GM18519 (cell line): ENCODE results near the gene ARMC9.

Experiments
- ATAC-seq: cut with Tn5 transposase; IDR thresholded peaks from one replicate; pipeline ENCODE4 v1.9.1; 2021; ENCODE audit warnings: mild to moderate bottlenecking, moderate library complexity; ENCODE audit not compliant: unreplicated experiment, low FRiP score

Gene ARMC9

DNA sequence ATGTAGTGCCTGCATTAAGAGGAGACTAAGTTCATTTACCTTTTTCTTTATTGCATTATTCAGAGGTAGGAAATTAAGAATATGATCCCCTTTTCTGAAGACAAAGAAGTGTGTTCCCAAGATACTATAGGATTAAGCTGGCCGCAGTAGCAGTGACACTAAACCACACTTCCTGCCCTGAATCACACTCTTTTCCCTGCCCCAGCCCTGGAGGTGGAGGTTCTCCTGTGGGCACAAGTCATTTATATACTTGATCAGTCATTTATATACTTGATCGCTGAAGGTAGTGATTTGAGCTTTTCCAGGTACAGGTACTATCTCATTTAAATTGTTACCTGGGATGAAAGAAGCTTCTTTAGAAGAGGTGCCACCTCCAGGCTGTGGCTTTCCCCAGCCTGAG lies 78.6 kb downstream of the ARMC9 start:
- no peak for ATAC-seq

DNA sequence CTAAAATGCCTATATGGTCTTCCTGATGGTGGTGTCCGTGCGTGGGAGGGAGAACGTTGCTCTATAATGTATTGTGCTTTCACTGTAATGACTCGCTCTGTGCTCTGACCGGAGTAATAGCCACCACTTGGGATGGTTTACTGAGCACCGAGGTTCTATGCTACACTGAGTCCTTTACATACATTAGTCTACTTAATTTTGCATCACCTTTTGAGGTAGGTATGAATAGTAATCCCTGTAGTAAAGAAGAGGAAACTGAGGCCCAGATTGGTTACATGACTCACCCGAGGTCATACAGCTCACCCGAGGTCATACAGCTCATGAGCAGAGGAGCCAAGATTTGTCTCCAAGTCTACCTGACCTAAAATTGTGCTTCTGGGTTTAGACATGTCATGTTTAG lies 79.5 kb downstream of the ARMC9 start:
- no peak for ATAC-seq

DNA sequence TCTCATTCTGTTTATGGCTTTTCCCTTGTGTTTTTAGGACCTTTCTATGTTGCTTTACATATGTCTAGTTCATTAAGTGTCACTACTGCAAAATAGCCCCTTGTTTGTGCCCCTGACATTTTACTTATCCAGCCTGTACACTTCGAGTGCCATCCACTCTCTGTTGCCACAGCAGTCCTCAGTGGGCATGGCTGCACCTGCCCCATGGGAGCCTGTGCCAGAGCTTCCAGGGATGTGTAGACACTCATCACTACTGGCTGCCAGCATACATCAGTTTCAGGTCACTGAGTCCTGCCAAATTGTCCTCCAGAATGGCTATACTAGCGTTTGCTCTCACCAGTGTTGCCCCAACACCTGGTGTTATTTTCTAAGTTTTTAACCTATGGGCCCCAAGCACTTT lies 80.4 kb downstream of the ARMC9 start:
- no peak for ATAC-seq

DNA sequence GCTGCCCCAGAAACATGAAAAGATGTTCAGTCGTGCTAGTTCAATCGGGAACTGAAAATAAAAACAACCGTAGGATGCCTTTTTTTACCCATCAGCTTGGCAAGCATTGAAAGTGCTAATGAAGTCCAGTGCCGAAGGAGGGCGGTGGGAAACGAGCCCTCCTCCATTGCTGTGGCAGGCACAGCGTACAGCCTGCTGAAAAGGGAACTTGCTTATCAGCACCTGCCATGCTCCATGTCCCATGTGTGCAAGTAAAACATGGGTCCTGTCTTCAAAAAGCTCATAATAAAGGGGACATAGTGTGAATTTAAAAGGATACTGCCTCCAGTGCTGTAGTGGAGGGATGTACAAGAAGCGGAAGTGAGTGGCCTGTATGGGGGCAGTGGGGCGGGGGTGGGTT lies 82.4 kb downstream of the ARMC9 start:
- no peak for ATAC-seq

DNA sequence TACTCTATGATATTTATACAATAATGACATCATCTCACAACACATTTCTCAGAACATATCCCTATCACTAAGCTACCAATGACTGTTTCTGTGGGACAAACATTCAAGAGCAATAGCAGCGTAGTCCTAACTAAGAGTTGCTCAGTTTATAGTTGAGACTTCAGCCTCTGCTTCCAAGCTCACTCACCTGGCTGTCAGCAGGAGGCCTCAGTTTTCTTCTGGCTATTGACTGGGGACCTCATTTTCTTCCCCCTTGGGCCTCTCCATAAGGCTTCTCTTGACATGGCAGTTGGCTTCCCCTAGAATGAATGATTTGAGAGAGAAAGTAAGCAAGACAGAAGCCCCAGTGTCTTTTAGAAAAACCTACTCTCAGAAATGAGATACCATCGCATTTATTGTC lies 85.9 kb downstream of the ARMC9 start:
- ATAC-seq, result no peak

- no peak for ATAC-seq
These were observed 88.5 kb downstream of the ARMC9 start for GRCh38 chr2:231286964-231287363.

DNA sequence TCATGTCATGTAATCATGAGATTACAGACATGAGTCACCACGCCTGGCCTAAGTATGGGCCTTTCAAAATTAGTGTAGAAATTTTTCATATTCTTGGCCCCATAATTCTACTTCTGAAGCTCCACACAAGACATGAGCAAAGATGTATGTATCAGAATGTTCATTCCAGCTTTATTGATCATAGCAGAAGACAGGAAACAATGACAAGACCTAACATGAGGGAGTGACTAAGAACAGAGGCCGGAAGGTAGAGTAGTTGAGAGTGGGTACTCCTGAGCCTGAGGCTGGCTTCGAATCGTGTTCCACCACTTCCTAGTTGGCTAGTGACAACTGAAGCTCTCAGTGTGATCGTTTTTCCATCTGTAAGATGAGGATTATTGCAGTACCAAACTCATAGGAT lies 89.3 kb downstream of the ARMC9 start:
- no peak for ATAC-seq

DNA sequence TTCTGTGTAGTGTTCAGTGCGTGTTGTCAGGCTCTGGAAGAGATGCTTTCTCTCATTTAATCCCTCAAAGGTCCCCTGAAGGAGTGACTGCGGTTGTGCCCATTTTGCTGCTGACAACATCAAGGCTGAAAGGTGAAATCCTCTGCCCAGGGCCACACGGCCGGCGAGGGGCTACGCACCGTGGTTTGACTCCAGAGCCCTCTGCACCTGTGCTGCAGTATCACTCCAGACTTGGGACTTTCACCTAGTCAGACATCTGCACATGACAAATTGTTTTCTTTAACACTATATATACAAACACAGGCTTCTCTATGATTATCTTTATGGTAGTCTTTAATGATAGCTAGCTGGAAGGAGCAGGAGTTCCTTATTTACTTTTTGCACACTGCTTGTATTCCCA lies 90.2 kb downstream of the ARMC9 start:
- ATAC-seq, result no peak

- no peak for ATAC-seq
These were observed 92.0 kb downstream of the ARMC9 start for GRCh38 chr2:231290321-231291015.

GRCh38 chr2:231292472-231293134 lies 94.2 kb downstream of the ARMC9 start:
- no peak for ATAC-seq

- ATAC-seq, result no peak
These were observed 94.7 kb downstream of the ARMC9 start for GRCh38 chr2:231293163-231293562.

DNA sequence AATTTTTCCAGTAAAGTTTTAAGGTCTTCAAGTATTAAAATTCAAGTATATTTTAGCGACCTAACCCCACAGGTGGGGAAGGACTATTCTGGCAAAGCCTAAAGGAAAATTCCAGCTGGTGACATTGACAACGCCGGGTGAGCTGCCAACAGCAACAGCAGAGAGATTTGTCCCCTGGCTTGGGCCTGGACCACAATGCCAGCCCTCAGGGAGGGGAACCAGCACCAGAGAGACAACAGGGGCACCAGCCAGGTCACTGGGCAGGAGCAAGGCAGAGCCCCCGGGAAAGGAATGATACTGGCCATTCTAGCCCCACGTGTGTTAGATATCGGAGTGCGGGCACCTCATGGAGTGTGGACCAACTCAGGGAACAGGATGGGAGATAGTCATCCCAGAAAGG lies 95.7 kb downstream of the ARMC9 start:
- ATAC-seq, result no peak

GRCh38 chr2:231294571-231295362 lies 96.3 kb downstream of the ARMC9 start:
- no peak for ATAC-seq

GRCh38 chr2:231295363-231295655 lies 96.9 kb downstream of the ARMC9 start:
- ATAC-seq, result no peak

GRCh38 chr2:231296401-231296974 lies 98.1 kb downstream of the ARMC9 start:
- ATAC-seq, result no peak

DNA sequence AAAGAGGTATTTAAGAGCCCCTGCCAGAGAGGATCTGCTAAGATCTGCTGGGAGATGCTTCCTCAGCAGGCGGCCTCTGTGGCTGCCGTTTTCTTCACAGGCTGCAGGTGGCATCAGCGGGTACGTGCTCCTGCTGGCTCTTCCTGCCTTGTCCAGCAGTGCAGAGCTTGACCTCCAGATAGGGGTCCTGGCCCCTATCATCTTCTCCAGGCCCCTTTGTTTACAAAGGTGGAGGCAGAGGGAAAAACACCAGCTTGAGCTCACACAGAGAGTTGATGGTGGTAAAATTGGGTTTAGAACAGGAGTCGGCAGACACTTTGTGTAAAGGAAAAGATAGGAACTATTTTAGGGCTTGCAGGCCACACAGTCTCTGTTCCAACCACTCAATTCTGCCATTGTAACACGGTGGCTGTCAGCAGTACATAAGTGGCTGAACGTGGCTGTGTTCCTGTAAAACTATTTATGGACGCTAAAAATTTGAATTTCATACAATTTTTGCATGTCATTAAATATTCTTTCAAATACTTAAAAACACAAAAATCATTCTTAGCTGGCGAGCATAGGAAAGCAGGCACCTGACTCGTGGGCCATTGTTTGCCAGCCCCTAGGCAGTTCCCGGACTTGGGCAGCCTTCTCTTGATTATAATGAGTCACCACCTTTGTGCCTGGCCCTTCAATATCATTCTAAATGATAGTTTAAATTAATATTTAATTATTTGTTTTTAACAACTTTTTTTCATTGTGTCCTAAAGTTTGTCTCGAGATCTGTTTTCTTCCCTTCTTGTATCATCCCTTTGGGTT lies 98.9 kb downstream of the ARMC9 start:
- ATAC-seq, result no peak

DNA sequence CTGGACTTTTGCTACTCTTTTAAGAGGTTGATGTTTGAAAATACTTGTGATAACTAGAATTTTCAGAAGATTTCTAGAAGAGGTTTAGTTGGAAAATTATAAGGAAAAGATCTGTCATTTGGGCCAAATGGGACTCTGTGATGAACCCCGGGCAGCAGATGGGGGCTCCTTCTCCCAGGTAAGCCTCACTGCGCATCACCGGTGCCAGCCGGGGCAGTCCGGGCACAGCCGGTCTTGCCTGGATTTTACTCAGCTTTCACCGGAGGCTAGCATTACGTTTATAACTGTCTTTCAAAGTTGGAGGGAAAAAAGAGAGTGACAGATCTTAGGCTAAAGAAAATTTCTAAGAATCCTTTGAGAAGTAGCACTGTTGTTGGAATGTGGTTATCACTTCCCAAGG lies 99.7 kb downstream of the ARMC9 start:
- ATAC-seq, result no peak

GRCh38 chr2:231299267-231299666 lies 100.8 kb downstream of the ARMC9 start:
- ATAC-seq, result no peak

GRCh38 chr2:231300020-231300721 lies 101.7 kb downstream of the ARMC9 start:
- ATAC-seq, result no peak

GRCh38 chr2:231300722-231301076 lies 102.3 kb downstream of the ARMC9 start:
- no peak for ATAC-seq
